ENCODE results near the gene WWOX. TPM values are rescaled to one million over a fixed set of nuclear protein-coding genes. Genes with fewer than 3 reads are reported as not detected.

Gene WWOX
- total and polyA plus RNA-seq, 2 of the 4 experiments (the other 2 are of a cell fraction), result 2.7 to 5.4 TPM

DNA sequence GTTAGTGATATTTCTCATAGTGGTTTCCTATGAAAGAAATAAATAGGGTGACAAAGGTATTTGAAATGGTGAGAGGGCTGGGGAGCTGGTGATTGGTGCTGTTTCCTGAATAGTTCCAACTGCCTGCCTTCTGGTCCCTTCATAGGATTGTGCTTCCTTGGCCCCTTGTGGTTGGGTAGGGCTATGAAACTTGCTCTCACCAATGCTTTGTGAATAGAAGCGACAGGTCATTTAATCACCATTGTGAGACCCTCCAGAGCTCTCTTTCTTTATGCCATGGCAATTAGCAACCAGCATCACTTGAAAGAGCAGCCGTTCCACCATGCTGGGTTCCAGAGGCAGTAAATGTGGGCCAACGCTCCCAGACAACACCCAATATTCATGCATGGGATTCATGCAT lies 23.7 kb upstream of the WWOX start:
- H2AFZ ChIP-seq (replicated peaks; ENCODE audit: low read length, poor library complexity), result no peak overlapping the region
- H2AK5ac ChIP-seq (ENCODE audit: low read depth, low read length), result no peak overlapping the region
- no peak for DNase-seq
- no peak for ATAC-seq (ENCODE audit: low read depth)
- no peak overlapping the region for H4K5ac ChIP-seq (ENCODE audit: low read depth, low read length)
- H3K9me1 ChIP-seq (ENCODE audit: insufficient read depth, low read length), result no peaks in the 10 kb centered on the region
- no peak overlapping the region for H4K8ac ChIP-seq (ENCODE audit: low read depth in 2 of 2, low read length in 2 of 2)
- no peak overlapping the region for H3K4me2 ChIP-seq (ENCODE audit: low read depth, low read length)
- no peak overlapping the region for H2BK5ac ChIP-seq (ENCODE audit: low read depth, low read length, poor library complexity, severe bottlenecking)
- H3K18ac ChIP-seq (ENCODE audit: low read depth, low read length), result no peak overlapping the region
- H3K4me3 ChIP-seq (ENCODE audit: insufficient read depth, low read depth, low read length), result no peak overlapping the region
- no peak overlapping the region for H3K9ac ChIP-seq (ENCODE audit: low read depth, low read length)
- H3K27ac ChIP-seq (ENCODE audit: insufficient read depth, low read length), result no peak overlapping the region
- no peak overlapping the region for H2BK20ac ChIP-seq (ENCODE audit: low read depth, low read length)
- H3K56ac ChIP-seq (ENCODE audit: extremely low read depth, insufficient read depth, low read length), result no peak overlapping the region
- H3K27me3 ChIP-seq (ENCODE audit: control insufficient read depth, insufficient read depth, low read length), result no peaks in the 10 kb centered on the region
- POLR2A ChIA-PET (ENCODE audit: unreplicated experiment), result no interaction called here
- H3K23ac ChIP-seq (ENCODE audit: low read depth, low read length), result no peak overlapping the region
- H3K79me1 ChIP-seq (ENCODE audit: low read depth in 1 of 2, low read length in 2 of 2), result no peaks in the 10 kb centered on the region
- intact Hi-C loops (cut with micrococcal nuclease) (no loop called here), in situ Hi-C loops (cut with MboI; ENCODE audit: low sequenced_read_pairs) (no loop called here), dilution Hi-C loops (cut with HindIII; ENCODE audit: low sequenced_read_pairs, unreplicated experiment) (no loop called here)
- H3K4me1 ChIP-seq (ENCODE audit: control insufficient read depth, insufficient read depth, low read length), result no peaks in the 10 kb centered on the region
- H4K20me1 ChIP-seq (ENCODE audit: insufficient read depth, low read length), result no peaks in the 10 kb centered on the region
- WGBS, 2 experiments (ENCODE audit: extremely low coverage in 2 of 2, insufficient read length in 1 of 2), result no CpG with 5 or more reads among the region's 3 CpGs
- no peaks in the 10 kb centered on the region for H3K9me3 ChIP-seq (ENCODE audit: control insufficient read depth, insufficient read depth, low read length)
- H2AK9ac ChIP-seq (replicated peaks; ENCODE audit: low read depth, low read length, poor library complexity), result no peak overlapping the region
- no peak overlapping the region for H2BK15ac ChIP-seq (ENCODE audit: low read depth, low read length)
- no peaks in the 10 kb centered on the region for H3K36me3 ChIP-seq (ENCODE audit: control insufficient read depth, insufficient read depth, low read length)
- no TSS peak for BruUV-seq (replicated peaks)
- no peak overlapping the region for H4K91ac ChIP-seq (ENCODE audit: insufficient read depth, low read depth, low read length)
- TF ChIP-seq CHD1 (IDR thresholded peaks at IDR 0.05; ENCODE audit: low read depth, low read length) (no peak), RCOR1 (IDR thresholded peaks at IDR 0.05; ENCODE audit: insufficient replicate concordance, low read length) (no peak), RFX5 (IDR thresholded peaks at IDR 0.05; ENCODE audit: low read depth, low read length) (no peak), FOS (IDR thresholded peaks at IDR 0.05; ENCODE audit: low read depth, low read length) (no peak), CEBPB (IDR thresholded peaks at IDR 0.05; ENCODE audit: low read depth, low read length) (no peak), USF2 (IDR thresholded peaks at IDR 0.05; ENCODE audit: low read depth, low read length) (no peak)
- H2BK120ac ChIP-seq (ENCODE audit: low read depth, low read length), result no peak overlapping the region
- H3K4ac ChIP-seq (ENCODE audit: low read depth, low read length), result no peak overlapping the region
- CTCF ChIA-PET, result no interaction called here
- H3K14ac ChIP-seq (replicated peaks; ENCODE audit: low read depth, low read length), result no peak overlapping the region
